HK-2 (cell line): ENCODE data around the gene GOLGA6L10.
"Not testable (repeated sequence)": the region's sequence is repeated elsewhere in the genome, so short reads cannot be mapped to it uniquely, and the experiment has no call there.

ENCODE experiments used
- DNase-seq: peaks from one replicate; pipeline ENCODE4 v3.0.0-alpha.2; 2018; ENCODE audit not compliant: unreplicated experiment

Gene GOLGA6L10

DNA sequence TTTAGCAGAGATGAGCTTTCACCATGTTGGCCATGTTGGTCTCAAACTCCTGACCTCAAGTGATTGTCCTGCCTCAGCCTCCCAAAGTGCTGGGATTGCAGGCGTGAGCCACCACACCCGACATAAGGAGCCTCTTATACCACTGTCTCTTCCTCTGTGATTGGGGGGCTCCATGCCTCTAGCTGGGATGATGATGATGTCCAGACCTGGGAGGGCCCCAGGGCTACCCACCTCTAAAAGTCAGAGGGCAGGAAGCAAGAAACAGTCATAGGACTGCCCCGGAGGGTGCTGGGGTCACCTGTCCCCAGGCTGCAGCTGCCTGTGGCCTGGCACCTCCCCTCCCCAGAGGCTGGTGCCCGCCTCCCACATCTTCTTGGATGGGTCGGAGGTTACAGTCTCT, 5.4 kb downstream of the GOLGA6L10 start:
- not testable (repeated sequence) for DNase-seq

GRCh38 chr15:82342632-82343374, 6.5 kb downstream of the GOLGA6L10 start:
- DNase-seq, result not testable (repeated sequence)

- DNase-seq, result not testable (repeated sequence)
These were observed 10.7 kb downstream of the GOLGA6L10 start for GRCh38 chr15:82338573-82338972.

DNA sequence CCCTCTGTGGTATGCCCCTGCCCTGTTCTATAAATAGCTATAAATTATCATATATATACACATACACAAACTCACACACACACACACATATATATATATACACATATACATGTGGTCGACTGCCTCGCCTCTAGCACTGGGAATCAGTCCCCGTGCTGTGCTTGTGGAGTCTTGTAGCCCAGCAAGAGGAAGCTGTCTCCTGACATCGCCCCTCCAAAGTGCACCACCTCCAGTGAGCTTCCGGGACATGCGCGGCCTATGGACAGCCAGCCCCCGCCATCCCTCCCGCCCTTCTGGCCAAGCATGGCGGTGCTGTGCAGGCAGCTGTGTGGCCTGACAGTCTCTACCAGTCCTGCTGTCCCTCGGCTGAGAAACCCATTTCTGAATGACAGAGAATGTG, 11.2 kb downstream of the GOLGA6L10 start:
- DNase-seq, result not testable (repeated sequence)

- not testable (repeated sequence) for DNase-seq
These were observed 12.2 kb downstream of the GOLGA6L10 start for GRCh38 chr15:82337051-82337450.

DNA sequence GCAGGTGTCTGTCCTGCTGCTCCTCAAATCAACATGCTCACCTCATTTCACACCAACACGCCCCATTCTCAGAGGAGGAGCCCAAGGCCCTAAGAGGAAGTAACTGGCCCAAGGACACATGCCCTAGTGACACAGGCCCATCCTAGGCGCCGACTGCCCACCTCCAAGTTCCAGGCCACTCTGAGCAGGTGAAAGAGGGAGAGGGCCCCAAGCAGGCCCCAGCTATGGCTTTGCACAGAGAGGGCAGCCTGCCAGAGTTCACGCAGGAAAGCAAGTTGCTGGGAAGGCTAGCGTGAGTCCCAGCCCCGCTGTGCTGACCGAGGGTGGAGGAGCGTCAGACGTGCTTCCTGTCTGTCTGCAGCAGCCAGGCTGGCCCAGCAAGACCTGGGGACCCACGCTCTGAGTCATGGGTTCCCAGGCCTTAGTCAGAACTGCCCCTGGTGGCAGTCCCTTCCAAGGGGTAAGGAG, 13.1 kb downstream of the GOLGA6L10 start:
- DNase-seq, result peak; percentile 14

GRCh38 chr15:82335006-82335405, 14.3 kb downstream of the GOLGA6L10 start:
- DNase-seq, result not testable (repeated sequence)

GRCh38 chr15:82334554-82334932, 14.7 kb downstream of the GOLGA6L10 start:
- not testable (repeated sequence) for DNase-seq

- DNase-seq, result not testable (repeated sequence)
These were observed 15.4 kb downstream of the GOLGA6L10 start for GRCh38 chr15:82333603-82334553.

GRCh38 chr15:82332711-82333602, 16.3 kb downstream of the GOLGA6L10 start:
- DNase-seq, result not testable (repeated sequence)

DNA sequence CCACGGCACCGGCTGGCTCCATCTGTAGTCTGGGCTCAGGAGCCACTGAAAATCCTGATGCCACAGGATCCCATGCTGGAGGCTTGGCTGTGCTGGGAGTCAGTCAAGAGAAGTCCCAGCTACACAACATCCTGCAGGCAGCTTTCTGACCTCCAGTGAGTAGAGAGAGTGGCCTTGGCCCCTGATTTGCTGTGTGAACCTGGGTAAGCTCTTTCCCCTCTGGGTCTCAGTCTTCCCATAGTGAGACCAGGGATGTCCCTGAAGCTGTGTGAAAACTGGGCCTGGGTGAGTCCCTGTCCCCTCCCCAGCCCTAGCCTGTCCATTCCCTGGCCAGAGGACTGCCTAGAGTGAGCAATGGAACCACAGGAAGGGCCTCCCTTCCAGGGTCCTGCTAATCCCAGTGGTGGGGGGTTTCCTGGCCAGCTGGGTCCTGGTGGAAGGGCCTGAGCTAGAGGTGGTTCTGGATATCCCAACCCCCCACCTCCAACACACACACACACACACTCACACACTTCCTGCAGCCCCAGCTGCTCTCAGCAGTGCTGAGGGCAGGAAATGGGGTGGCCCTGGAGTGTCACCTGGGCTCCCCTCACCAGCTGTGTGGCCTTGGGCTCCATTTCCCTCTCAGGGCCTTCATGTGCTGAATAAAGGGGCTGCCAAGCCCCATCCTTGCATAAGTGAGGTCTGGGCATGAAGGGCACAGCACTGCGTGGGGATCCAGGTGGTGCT, 17.5 kb downstream of the GOLGA6L10 start:
- DNase-seq, result not testable (repeated sequence)

DNA sequence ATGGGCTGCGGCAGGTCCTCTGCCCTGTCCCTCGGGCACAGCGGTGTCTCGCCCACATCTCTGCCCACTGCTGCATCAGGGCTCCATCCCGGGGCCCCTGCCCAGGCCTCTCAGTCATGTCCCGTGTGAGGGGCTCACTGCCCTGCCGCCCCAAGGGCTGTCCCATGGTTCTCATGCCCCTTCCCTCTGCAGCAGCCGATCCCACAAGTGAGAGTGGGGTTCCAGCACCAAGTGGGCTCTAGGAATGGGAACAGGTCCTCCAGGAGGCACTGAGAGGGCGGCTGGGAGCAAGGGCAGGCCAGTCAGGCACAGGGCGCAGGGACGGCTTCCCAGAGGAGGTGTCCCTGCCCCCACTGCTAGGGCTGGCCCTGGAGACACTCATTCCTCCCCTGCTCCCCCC, 18.4 kb downstream of the GOLGA6L10 start:
- not testable (repeated sequence) for DNase-seq

DNA sequence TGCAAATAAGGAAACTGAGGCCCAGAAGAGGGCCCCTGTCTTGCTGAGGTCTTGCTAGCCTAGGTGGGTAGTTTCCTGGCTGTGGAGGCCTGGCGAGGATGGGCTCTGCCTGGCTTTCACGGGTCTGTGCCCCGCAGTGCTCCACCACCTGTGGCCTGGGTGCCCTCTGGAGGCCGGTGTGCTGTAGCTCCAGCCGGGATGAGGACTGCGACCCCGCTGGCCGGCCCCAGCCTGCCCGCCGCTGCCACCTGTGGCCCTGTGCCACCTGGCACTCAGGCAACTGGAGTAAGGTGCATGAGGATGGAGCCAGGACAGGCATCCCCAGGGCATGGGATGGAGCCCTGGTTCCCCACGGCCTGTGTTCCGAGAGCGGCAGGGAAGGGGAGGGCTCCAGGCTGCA, 20.2 kb downstream of the GOLGA6L10 start:
- not testable (repeated sequence) for DNase-seq

DNA sequence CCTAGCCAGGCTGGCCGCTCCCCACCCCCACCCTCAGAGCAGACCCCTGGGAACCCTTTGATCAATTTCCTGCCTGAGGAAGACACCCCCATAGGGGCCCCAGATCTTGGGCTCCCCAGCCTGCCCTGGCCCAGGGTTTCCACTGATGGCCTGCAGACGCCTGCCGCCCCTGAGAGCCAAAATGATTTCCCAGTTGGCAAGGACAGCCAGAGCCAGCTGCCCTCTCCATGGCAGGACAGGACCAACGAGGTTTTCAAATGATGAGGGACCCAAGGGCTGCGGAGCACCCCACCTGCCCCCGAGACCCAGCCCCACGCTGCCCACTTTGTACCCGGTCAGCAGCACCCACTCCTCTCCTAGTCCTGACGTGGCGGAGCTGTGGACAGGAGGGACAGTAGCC, 21.9 kb downstream of the GOLGA6L10 start:
- DNase-seq, result not testable (repeated sequence)

GRCh38 chr15:82326896-82327295, 22.4 kb downstream of the GOLGA6L10 start:
- not testable (repeated sequence) for DNase-seq

- not testable (repeated sequence) for DNase-seq
These were observed 23.6 kb downstream of the GOLGA6L10 start for GRCh38 chr15:82325646-82326045.

- DNase-seq, result not testable (repeated sequence)
These were observed 24.4 kb downstream of the GOLGA6L10 start for GRCh38 chr15:82324831-82325230.

DNA sequence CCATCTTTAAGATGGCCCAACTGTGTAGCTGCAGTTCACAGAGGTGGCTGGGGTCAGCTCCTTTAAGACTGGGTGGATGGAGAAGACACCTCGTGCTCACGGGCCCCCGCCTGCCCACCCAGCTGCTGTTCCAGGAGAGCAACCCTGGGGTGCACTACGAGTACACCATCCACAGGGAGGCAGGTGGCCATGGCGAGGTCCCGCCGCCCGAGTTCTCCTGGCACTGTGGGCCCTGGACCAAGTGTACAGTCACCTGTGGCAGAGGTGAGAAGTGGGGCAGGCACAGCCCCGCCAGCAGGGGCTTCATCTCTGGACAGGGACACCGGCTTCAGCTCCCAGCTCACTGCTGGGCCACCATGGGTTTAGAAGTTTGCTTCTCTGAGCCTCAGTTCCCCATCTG, 26.8 kb downstream of the GOLGA6L10 start:
- DNase-seq, result not testable (repeated sequence)

GRCh38 chr15:82320861-82321260, 28.4 kb downstream of the GOLGA6L10 start:
- DNase-seq, result not testable (repeated sequence)

GRCh38 chr15:82319522-82320278, 29.6 kb downstream of the GOLGA6L10 start:
- not testable (repeated sequence) for DNase-seq
